Activated T-helper 1 cell treated with Interleukin-2 at 50 U/mL for 16 hours (primary cell): ENCODE data around the gene PPIF.

Experiments used
- DNase-seq: peaks from one replicate; pipeline ENCODE4 v3.0.0-alpha.2; 2020; ENCODE audit warnings: low read depth

The PPIF gene

DNA sequence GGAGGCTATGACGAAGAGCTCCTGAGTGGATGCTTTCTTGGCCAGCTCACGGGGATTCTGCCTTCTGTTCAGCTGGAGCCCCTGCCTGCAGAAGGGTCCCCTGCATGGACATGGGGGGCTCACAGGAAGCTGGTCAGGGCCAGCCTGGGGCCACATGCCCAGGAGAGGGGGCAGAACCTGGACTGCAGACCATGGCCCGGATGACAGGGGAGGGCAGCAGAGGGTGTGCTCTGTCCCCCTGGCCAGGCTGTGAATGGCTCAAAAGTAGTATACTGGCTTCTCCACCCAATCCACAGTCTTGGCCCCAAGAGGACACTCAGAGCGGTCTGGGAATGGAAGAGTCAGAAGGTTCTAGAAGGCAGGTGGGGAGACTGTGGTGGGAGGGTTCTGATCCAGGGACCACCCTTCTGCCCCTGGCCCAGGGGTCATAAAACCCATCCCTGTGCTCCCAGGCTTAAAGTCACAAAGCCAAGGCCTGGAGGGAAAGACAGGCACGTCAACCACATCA, 40.3 kb downstream of the PPIF start:
- DNase-seq, result no peak

DNA sequence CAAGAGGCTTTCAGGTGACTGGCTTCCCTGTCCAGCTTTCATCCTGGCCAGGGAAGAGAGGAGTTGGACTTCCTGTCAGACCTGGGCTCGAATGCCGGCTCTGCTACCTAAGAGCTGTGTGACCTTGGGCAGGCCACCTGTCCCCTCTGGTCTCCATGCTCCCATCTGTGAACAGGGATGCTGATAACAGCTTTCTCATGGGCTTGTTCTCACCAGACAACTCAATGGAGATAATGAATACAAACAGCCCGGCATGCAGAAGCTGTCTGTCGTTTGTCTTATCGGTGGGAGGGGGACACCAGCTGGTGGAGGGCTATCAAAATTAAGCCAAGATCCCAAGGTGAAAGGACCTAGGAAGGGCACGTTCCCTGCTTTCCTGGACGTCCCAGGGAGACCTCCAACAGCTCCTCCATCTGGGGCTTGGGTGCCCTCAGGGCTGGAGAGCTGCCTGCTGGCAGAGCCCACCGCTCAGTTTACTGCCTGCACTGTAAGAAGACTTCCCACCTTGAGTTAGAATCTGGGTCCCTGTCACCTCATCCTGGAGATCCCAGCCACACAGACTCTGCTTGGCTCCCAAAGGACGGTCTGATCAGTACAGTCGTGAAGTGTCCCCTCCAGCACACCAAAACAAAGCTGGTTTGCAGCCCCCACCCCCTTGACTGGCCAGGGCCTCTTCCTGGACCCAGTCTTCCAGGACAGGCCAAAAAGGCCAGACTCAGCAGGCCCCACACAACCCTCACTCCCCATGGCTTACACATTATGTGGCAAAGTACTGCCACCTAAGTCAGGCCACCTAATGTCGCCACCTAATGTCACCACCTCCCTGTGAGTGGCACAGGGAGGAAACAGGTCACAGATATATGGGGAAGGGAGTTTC, 40.9 kb downstream of the PPIF start:
- DNase-seq, result no peak

DNA sequence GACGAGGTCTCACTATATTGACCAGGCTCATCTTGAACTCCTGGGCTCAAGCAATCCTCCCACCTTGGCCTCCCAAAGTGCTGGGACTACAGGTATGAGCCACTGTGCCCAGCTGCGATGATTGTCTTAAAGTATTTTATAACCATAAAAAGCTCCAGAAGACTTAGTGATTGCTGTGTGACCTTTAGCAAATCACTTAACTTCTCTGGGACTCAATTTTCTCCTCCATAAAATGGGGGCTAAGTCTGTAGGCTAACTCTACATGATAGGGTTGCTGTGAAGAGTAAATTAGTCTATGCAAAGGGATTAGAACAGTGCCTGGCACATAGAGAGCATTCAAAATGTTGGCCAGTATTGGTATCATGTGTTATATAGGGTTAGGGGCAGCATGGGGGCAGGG, 42.8 kb downstream of the PPIF start:
- DNase-seq, result no peak

DNA sequence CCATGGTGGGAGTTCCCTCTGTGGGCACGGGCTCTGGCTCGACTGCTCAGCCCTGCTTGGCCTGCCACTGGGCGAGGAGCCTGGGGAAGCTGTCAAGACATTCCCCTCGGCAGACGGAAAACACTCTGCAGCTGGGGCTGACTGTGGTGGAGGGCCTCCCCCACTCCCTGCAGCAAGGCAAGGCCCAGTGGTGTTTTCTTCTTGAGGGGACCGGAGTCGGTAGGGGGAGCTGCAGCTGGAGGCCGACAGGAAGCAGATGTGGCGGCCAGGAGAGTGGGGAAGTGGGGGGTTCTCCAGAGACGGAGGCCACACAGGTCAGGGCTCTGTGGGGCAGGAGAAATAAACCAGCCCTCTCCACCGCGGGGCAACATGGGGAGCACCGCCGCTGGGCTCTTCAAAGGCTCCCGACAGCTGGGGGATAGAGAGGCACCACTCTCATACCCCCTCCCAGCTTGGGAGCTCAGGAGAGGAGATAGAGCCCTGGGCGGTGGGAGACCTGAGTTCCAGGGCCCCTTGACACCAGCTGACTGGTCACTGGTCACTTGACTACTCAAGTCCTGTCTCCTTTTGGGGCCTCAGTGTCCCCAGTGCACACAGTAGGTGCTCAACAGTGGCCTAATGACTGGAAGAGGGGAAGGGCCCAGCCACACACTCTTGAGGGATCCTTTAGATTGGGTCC, 43.4 kb downstream of the PPIF start:
- no peak for DNase-seq

DNA sequence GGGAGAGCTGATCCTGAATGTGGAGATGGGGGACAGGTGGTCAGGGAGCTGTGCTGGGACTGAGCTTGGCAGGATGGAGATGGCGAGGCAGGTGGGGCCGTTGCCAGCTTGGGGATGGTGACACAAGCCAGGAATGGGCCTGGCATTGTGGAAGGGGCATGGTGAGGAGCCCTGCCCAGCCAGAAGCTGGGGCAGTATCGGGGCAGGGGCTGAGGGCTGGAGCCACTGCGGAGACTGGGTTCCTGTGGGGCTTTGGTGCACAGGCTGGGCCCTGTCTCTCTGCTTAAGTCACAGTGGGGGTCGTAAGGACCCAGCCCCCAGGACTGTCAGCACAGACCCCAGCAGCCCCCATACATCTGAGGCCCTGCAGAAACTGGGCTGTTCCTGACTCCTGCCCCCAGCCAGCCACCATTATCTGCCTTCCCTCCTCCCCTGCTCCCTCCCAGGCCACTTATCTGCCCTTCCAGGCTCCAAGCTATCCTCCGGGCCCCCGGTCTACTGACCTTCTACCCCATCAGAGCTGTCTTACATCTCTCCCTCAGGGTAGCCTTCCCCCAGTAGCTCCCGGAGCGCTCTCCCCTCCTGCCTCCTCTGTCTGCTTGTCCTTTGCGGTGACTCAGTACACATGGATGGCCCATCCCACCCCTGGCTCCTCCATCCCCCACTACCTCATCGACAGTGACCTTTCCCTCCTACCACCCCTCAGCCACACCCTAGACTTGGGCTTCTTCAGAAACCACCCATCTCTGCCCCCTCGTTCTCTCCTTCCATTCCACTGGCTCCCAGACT, 44.2 kb downstream of the PPIF start:
- no peak for DNase-seq

DNA sequence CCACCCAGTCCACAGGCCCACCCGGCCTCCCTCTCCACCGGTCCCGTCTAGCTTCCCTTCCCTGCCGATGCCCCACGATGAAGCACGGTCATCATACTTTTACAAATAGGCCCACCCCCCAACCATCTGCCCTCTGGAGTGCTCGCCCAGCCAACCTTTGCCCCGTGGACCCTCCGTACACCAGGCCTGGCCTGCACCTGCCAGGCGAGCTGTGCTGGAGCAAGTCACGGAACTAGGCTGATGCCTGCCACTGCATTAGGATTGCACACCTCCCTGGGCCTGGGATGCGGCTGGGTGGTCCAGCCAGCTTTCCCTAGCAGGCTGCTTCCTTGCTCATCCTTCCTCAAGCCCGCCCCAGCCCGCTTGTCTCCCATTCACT, 44.7 kb downstream of the PPIF start:
- no peak for DNase-seq

GRCh38 chr10:79392506-79393176, 45.4 kb downstream of the PPIF start:
- DNase-seq, result no peak

DNA sequence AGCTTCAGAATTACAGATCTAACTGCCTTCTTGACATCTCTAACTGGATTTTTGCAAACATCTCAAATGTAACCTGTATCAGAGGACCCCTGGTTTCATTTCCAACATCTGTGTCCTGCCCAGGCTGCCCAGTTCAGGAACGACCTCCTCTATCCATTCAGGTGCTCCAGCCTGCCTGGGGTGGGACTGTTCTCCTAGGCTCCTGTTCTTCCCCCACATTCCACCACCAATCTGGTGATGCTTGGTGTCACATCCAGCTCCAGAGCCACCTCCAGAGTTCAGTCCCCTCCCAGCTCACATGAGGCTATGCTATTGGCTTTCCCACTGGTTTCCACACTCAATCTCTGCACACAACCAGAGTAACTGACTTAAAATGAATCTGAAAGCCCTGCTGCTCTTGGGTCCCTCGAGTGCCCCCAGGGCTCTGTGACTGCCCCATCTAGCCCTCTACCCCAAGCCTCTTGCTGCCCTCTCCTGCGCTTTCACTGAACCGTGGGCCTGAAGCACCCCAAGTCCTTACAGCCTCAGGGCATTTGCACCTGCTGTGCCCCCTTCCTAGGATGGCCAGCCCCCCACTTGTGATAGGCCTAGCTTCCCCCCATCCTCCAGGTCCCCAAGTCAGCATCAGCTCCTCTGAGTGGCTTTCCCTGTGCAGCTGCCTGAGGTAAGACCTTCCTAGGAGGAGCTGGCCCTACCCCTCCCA, 46.1 kb downstream of the PPIF start:
- DNase-seq, result no peak

DNA sequence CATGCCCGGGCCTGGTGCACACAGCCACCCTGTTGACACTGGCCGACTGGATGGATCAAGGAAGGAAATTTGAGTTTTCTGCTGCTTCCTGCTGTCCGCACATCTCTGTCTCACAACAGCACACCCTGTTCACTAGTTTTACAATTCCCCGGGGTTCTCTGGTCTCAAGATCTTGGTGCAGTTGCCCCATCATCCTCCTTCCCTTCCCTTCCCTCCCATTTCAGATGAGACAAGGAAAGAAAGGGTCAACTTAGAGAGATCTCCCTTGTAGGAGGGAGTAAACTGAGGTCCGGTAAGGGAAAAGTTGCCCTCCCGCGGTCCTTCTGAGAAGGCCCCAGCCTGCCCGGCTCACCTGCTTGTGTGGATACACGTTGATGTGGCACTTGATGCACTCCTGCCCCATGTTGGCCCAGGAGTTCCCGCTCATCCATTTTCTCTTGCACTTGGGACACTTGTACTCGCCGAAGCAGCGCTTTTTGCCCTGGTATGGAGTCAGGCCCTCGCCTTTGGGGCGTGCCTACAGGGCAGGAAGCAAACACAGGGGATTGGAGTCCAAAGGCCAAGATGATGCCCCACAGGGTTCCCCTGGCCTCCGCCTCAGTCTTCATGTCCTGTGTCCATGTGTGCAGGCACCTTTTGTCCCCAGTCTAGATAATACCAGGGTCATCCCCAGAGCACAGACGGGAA, 46.8 kb downstream of the PPIF start:
- DNase-seq, result no peak

DNA sequence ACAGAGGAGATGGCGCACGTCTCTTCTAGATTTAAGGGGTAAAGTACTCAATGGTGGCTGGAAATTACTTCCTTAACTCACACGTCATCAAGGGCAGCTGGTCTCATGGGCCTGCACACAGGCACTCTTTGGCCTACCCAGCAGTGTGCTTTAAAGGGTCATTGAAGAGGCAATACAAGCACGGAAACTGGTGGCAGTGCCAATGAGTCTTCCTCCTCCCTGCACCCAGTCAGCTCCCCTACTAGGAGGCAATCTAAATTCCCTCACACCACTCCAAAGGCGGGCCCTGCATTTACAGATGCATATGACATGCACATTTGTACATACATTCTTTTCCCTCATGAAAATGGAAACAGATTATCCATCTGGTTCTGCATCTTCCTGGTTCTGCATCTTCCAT, 47.4 kb downstream of the PPIF start:
- DNase-seq, result no peak

GRCh38 chr10:79396520-79396919, 49.3 kb downstream of the PPIF start:
- DNase-seq, result no peak

- DNase-seq, result no peak
Measured at GRCh38 chr10:79397051-79397450, 49.8 kb downstream of the PPIF start.

DNA sequence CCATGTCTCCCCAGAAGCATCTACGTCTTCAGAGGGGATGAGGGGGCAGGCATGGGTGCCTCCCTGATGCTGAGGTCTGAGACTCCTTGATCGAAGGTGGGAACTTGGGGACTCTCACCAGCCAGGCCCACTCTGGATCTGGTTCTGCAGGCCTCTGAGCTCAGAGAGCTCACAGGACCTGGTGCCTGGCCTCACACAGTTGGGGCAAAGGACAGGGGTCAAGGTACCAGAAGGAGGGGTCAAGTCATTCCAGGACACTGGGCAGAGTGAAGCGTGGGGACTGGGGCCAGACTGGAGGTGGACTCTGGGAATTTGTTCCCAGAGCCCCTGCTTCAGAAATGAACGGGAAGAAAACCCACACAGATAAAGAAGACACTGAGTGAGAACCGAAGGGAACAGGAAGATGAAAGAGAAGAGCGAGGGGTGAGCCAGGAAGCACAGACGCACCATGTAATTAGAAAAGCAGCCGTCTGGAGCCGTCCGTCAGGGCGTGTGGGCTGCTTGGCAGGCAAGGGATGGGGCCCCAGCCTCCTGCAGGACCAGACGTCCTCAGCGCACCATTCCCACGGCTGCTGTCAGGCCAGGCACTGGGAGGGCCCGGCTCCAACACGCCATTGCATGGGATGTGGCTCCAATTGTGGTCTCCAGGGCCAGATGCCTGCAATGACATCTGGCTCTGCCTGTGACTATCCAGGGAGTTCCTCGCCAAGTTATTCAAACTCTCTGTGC, 50.5 kb downstream of the PPIF start:
- no peak for DNase-seq

DNA sequence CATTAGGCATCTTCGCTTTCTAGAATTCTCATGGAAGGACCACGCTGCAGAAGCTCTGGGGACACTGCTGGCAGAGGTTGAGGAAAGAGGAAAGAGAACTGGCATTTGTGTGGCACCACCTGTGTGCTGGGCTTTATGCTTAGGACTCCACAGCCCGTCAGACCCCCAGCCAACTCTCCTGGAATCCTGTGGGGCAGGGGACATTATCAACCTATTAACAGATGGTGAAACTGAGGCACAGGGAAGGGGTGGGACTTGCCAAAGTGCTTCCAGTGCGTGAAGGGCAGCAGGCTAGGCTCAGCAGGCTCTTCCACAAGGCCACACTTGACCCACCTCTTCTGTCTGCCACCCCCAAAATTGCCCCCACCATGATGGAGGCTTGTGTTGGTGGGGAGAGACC, 51.4 kb downstream of the PPIF start:
- no peak for DNase-seq

DNA sequence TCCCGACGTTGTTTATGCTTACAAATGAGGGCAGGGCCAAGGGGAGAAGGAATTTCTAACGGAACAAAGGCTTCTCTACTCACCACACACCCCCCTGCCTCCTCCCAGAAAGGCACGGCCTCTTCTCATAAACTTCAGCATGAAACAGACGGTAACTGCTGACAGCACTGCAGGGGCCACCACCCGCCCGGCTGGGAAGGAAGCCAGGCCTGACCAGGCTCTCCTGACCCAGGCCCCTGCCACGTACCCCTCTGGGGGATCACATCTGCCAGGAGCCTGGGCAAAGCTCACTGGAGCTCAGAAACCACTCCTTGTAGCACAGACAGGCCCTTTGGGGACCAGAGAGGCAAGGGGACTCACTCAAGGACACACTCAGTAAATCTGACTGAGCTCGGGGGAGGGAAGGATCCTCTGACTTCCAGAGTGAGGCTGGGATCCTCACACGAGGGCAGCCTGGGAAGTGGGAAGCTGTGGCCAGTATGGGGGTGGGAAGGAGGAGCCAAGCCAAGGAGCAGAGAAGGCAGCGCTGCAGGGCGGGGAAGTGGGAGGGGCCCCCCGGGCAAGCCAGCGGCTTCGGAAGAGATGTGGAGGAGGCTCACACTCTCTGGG, 52.1 kb downstream of the PPIF start:
- DNase-seq, result no peak

- DNase-seq, result peak; percentile 14
Measured at GRCh38 chr10:79400146-79401004, 53.1 kb downstream of the PPIF start.

DNA sequence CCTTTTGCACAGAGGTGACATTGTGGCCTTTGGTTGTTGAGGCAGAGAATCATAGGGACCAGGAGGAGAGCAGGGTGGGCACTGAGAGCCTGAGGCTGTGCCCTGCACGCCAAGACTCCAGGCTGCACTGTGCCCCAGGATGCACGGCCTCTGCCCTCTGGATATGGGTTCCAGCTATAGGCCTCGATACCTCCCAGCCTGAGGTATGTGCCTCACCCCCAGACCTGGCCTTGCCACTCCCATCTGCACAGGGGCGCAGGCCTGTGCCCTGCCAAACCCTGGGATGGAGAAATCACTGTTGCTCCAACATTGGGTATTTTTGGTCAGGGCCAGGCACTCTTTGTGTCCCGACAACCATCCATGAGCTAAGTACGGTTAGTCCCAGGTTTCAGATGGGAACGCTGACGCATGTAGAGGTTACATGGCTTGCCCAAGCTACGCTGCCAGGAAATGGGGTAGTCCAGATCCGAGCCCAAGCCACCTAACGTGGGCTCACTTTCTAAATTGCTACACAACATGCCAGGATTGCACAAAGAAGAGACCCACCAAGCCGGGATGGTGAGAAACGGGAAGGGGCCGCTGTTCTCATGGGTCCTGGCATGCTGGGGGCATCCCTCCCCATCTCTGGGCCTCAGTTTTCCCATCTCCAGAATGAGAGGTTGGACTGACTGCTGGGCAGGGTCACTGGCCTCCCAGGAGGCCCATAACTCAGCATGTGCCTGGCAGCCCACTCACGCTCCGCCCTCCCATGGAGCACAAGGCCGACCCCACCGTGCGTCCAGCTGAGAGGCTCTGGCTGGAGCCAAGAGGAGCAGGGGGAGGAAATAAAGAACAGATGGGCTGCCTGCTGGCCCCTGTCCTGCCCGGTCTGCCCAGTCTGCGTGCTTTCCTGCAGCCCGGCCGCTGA, 54.0 kb downstream of the PPIF start:
- no peak for DNase-seq

DNA sequence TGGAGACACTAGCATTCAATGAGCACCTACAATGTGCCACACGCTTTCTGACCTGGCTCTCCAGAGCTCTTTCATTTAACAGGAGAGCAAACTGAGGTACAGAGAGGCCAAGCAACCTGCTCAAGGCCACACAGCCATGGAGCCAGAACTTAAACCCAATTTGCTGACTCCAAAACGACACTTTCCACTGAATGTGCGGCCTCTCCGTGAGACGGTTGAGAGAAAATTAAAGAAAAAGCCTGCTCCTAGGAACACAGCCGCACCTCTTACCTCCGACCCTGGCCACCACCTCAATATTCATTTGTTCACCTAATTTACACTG, 55.3 kb downstream of the PPIF start:
- no peak for DNase-seq
